ENCODE results near the gene ERCC6L2.

Gene ERCC6L2

DNA sequence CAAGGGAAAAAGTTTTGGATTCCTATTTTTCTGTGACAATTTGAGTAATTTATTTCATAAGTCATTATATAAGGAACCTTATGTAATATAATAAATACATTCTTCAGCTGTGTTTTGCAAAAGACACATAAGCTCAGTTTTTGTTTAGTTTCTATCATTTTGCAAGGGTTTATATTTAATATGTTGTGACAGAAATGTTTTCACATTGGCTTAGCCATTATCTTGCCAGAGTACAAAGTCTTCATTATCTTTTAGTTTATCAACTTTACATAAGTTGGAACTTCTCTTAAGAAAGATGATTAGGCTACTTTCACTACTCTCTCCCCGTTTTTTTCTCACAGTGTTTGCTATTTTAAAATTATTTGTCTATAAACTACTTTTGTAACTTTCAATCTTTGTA, 54.8 kb downstream of the ERCC6L2 start:
- no peak for DNase-seq

GRCh38 chr9:95935861-95936578, 60.5 kb downstream of the ERCC6L2 start:
- DNase-seq, result no peak

- DNase-seq, result no peak
Observed at GRCh38 chr9:95936579-95937075, 61.1 kb downstream of the ERCC6L2 start.

DNA sequence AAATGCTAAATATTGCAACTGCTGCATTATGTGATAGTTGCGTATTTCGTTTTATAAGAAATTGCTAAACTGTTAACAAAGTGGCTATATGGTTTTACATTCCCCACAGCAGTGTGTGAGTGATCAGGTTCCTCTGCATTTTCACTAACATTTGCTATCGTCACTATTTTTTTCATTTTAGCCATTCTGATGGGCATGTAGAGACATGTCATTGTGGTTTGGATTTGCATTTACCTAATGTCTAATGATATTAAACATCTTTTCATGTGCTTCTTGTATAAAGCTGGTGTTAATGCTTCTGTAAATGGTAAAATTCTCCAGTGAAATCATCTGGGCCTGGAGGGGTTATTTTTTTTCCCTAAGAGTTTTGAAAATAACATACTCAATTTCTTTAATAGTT, 61.6 kb downstream of the ERCC6L2 start:
- no peak for DNase-seq

DNA sequence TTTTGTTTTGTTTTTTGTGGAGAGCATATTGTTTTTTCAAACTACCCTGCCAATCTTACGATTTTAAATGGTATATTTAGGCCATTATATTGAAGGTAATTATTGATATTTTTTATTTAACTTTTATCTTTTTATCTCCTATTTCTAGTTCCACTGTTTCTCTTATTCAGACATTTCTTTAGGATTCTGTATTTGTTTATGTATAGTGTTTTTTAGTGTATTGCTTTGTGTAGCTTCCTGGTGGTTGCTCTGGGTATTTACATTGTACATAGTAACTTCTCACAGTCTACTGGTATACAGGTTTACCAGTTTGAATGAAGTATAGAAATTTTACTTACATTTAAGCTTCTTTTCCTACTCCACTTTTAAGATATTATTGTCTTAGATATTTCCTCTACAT, 63.2 kb downstream of the ERCC6L2 start:
- no peak for DNase-seq

- DNase-seq, result no peak
Observed at GRCh38 chr9:95939472-95939871, 64.0 kb downstream of the ERCC6L2 start.

GRCh38 chr9:95940265-95940664, 64.8 kb downstream of the ERCC6L2 start:
- no peak for DNase-seq

GRCh38 chr9:95942016-95942415, 66.5 kb downstream of the ERCC6L2 start:
- no peak for DNase-seq

DNA sequence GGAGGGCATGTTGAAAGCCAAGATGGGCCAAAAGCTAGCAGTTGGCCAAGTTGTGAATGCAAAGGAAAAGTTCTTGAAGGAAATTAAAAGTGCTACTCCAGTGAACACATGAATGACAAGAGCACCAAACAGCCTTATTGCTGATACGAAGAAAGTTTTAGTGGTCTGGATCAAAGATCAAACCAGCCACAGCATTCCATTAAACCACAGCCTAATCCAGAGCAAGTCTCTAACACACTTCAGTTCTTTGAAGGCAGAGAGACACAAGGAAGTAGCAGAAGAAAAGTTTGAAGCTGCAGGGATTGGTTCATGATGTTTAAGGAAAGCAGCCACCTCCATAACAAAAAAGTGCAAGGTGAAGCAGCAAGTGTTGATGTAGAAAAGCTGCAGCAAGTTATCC, 71.6 kb downstream of the ERCC6L2 start:
- no peak for DNase-seq

GRCh38 chr9:95952471-95952870, 77.0 kb downstream of the ERCC6L2 start:
- no peak for DNase-seq

GRCh38 chr9:95953986-95954385, 78.5 kb downstream of the ERCC6L2 start:
- no peak for DNase-seq

DNA sequence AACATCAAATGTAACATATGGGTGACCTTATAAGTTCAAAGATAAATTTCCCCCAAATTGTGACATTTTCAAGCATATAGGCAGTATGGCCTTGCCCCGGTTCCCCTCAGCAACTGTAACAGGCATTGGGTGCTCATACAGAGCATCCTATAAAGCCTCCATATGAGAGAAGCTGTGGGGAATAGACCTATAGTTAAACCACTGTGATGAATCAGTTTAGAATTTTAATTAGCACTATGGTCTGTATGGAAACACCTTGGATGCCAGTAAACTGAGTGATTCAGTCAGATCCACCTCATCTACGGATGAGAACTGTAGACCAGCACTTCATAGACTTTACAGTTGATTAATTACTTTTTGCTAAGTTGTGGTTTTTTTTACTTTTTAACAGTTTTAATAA, 79.4 kb downstream of the ERCC6L2 start:
- no peak for DNase-seq

DNA sequence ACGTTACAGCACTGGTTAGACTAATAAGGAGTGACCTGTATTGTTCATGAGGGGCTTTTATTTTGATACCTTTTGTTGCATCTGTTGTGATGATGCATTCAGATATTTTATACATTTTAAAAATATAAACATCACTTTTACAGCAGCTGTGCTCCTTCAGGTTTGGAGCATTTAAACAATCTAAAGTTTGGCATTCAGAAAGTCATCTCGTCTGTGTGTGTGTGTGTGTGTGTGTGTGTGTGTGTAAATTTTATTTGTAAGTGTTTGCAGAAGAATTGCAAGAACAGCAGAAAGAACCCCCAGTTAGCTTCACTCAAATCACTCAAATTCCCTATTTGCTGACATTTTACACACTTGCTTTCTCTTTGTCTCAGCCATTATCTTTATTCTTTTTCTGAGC, 87.4 kb downstream of the ERCC6L2 start:
- no peak for DNase-seq

DNA sequence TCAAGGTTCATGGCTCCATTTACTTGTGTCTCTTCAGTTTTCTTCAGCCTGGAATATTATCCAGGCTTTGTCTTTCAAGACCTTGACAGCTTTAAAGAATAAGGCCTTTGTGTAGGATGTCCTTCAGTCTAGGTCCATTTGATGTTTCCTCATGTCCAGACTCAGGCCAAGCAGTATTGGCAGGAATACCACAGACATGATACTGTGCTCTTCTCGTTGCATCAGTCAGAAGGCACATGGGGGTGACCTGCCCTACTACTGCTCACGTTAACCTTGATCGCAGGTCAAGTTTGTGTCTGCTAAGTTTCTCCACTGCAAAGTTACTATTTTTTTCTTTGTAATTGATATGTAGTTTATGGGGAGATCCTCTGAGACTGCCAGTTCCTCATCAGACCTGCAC, 88.2 kb downstream of the ERCC6L2 start:
- no peak for DNase-seq

DNA sequence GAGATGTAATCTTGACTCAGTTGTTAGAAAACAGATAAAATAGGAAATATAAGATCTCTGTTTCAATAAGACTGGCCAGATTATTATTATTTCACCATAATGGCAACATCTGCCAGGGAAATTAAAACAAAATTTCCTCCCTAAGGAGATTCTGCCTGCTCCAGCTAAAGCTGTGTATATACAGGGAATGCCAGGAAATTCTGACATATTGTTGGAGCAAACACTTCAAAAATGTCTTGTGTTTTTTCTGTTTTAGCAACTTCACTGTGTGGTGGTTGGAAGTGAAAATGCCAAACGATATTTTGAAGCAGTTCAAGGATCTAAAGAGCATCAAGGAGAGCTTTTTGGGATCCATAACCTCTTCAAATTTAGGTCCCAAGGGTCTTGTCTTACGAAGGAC, 90.8 kb downstream of the ERCC6L2 start:
- DNase-seq, result no peak

DNA sequence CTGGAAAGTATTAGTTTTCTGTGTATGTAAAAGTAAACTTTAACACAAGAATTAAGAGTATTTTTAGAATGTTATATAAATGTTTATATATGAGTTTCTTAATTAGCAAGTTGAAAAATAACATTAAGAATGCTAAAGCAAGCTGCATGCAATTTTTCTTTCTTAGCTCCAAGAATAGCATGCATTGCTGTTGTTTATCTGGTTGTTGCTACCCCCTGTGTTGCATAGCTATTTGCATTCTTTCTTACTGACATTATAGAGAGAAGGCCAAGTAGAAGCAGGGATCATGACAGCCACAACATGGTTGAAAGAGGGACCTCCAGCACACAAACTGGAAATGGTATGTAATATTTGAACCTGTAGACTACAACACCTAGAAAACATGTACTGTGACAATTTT, 94.8 kb downstream of the ERCC6L2 start:
- DNase-seq, result no peak

DNA sequence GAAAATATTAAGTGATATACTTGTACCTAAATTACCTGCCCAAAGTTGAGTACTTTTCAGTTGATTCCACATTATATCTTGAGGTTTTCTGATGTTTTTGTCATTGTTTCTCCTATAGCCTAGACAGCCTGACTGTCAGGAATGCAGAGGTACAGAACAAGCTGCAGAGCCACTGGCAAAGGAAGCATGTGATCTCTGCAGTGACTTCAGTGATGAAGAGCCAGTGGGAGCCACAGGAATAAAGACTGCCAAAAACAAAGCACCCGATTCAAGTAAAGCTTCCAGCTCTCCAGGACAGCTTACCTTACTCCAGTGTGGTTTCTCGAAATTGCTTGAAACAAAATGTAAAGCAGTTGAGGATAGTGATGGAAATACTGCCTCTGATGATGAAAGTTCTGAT, 96.3 kb downstream of the ERCC6L2 start:
- DNase-seq, result no peak

- DNase-seq, result no peak
Observed at GRCh38 chr9:95974389-95974788, 98.9 kb downstream of the ERCC6L2 start.

DNA sequence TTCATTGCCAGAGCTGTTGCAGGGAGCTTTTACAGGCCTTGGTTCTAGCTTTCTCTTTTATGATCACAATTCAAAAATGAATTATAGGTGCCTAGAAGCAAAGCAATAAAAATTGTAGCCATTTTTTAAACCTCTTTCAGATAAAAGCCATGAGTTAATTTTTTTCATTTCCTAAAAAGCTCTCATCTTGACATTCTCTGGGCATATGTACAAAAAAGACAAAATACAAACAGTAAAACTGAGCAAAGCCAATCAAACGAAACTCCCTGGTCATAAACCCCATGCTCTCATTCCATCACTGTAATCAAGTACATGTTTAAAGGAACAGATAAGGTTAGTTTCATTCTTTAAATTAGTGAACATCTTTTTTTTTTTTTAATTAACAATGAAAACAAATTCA, 101.9 kb downstream of the ERCC6L2 start:
- DNase-seq, result no peak

- no peak for DNase-seq
Observed at GRCh38 chr9:95978106-95978505, 102.6 kb downstream of the ERCC6L2 start.

DNA sequence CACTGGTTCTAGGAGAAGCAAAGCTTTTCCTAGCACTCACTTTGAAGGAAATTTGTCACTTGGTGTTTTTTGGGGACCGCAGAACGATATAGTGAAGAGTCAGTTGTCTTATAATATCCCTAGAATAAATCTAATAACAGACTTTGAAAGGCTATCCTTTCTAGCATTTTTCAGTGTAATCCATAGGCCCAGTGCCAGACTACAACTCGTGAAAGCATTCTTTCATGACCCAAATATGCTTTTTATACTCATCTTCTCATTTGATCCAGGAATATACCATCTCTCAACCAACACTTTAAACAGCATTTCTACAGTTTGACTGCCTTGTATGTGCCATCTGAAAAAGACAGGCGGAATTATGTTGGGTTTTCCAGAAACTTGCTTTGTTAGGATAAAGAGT, 104.0 kb downstream of the ERCC6L2 start:
- no peak for DNase-seq

DNA sequence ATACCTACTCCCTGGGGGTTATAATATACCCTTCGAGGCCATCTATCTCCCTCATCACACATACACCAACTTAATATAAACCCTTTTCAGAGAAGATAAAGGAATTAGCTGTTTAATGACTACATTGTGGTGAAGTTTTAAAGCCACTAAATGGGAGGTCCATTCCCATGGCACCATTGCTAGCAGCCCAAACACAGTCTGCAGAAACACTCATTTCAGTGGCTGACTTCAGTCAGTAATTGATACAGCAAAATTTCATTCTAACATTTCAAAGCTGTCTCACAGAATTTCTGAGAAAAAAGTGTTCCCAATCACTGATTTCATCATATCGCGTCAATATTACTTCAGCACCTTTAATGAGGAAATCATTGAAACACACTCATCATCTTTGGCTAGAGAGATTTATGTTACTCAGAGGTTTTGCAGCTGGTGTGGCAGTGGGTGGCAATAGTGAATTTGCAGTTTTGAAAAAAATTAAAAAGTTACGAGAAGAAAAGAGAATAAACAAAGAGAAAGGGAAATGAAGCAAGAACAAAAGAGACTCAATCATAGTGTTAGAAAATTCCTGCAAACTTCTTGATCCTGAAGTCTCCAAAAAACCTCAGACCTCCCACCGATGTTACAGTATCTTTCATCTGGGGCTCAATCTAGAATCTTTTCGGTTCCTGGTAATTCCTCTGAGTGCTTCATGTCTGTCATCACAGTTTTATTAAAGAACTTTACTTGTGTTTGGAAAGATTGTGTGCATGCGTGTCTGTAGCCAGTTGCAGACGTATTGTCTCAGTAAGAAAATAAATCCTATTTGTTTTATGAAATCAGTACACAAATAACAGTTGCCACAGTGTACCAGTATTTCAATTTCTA, 105.0 kb downstream of the ERCC6L2 start:
- no peak for DNase-seq

DNA sequence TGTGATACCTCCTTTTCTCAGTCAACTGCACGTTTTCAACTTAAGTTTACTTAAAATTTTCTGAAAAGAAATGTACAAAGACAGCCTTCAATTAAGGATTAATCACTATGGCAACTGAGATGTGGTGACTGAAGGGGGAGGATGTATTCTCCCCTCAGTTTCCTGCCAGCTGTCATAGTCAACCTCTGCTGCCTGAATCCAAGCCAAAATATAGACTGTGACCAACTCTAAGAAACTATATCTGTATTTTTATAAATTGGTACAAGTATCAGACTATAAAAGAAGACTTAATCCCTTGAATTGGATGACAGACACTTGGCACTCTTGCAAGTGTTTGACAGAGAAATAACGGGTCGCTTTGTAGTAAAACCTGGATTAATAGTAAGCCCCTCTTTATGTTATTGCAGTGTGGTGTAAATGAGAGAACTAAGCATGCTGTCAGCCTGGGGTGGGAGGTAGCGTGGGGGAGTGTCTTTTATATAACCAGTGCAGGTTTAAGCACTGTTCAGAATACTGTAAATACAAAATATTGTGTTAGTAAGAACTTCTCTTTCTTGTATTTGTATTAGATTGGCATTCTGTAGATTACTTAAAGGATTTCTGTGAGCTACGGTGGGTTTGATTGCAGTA, 106.4 kb downstream of the ERCC6L2 start:
- DNase-seq, result no peak
